K562 (cell line): Measurements from ENCODE around the gene ATG14. TPM values are rescaled to one million over a fixed set of nuclear protein-coding genes. Genes with fewer than 3 reads are reported as not detected.

Source experiments
- YBX1 ChIP-seq: fragments of 450-650 bp; IDR thresholded peaks from 2 replicates; pipeline ENCODE4 v1.7.1; 2016; ENCODE audit warnings: mild to moderate bottlenecking
- ZBTB17 ChIP-seq: fragments of 450-650 bp; formaldehyde crosslinking; IDR thresholded peaks from 2 replicates; pipeline ENCODE4 v1.4.0; 2020; ENCODE audit warnings: mild to moderate bottlenecking
- polyA plus RNA-seq, 8 experiments: library from polyadenylated mRNA; depleted of rRNA in 4 of 8; stranded (reverse) in 5 of 8; unstranded in 3 of 8; fragments of >200 nt; fragmentation: Nextera tagmentation in 2 of 8; fragmentation: Illumina TruSeq in 1 of 8; extraction: Ambion mirVana in 2 of 8; extraction: Trizol in 1 of 8; gene quantifications; 2 replicates each; pipeline versions ENCODE4 v1.2.1 to v1.2.3, GENCODE V29; 2011 to 2014; ENCODE audit warnings: inconsistent platforms in 1 of 8, missing spikeins in 1 of 8
- total RNA-seq, 7 experiments: library from RNA; depleted of rRNA in 6 of 7; stranded (reverse); fragments of >200 nt in 6 of 7; fragmentation: Illumina TruSeq in 2 of 7; extraction: Trizol in 2 of 7; gene quantifications; 2 replicates each; pipeline versions ENCODE4 v1.2.1 to v1.2.3, GENCODE V29; 2011 to 2021; ENCODE audit warnings: low replicate concordance in 1 of 7
- TF ChIP-seq, protein P1 (sequence below), 2 experiments: fragments of 450-650 bp; formaldehyde crosslinking in 1 of 2; IDR thresholded peaks; 2 replicates each; pipeline versions ENCODE4 v1.4.0 to v1.6.1; 2014 to 2020; ENCODE audit warnings: mild to moderate bottlenecking in 2 of 2, borderline replicate concordance in 1 of 2, low read depth in 1 of 2
- TF ChIP-seq, protein P2 (sequence below), 3 experiments: IDR thresholded peaks in 2 of 3; conservative IDR thresholded peaks in 1 of 3; 2 replicates each; pipeline ENCODE4 v1.5.1; 2011 to 2012; ENCODE audit warnings: low read length in 3 of 3, mild to moderate bottlenecking in 3 of 3, control low read depth in 2 of 3, improper control_type of control experiment in 1 of 3, inconsistent platforms in 1 of 3, low read depth in 1 of 3, mixed read lengths in 1 of 3, moderate library complexity in 1 of 3; ENCODE audit not compliant: insufficient read depth in 2 of 3

ATG14 gene
- total and polyA plus RNA-seq, 9 of the 15 experiments (the other 6 are each of a cell fraction or from before 2014, with no cell fraction given): 0.55 to 4.2 (median 3.5) TPM

DNA sequence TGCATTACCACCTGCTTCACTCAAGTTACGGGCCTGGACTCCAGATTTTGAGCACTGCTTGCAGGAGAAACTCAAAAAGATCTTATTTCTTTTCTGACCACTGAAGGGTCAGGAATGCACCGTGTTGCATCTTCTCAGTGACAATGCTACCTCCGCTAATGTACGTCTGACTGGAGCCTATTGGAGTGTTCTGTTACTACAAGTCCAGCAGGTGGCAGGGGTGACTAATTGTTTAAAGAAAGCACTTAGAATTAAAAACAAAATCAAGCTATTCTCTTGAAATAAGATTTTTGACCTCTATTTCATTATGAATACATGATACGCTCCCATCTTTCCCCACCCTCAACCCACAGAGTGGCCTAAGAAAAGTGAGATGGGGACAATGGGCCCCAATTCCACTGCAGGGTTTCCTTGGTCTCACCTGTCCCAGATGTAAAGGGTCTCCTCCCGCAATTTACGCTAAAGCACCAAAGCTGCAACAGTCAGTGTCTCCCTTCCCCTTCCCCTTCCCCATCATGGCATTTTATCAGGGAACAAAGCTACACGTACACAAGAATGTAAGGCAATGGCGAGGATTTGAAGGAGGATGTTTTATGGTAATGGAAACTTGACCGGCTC lies 26.5 kb upstream of the ATG14 start (continued):
- TF ChIP-seq, protein P1, sequence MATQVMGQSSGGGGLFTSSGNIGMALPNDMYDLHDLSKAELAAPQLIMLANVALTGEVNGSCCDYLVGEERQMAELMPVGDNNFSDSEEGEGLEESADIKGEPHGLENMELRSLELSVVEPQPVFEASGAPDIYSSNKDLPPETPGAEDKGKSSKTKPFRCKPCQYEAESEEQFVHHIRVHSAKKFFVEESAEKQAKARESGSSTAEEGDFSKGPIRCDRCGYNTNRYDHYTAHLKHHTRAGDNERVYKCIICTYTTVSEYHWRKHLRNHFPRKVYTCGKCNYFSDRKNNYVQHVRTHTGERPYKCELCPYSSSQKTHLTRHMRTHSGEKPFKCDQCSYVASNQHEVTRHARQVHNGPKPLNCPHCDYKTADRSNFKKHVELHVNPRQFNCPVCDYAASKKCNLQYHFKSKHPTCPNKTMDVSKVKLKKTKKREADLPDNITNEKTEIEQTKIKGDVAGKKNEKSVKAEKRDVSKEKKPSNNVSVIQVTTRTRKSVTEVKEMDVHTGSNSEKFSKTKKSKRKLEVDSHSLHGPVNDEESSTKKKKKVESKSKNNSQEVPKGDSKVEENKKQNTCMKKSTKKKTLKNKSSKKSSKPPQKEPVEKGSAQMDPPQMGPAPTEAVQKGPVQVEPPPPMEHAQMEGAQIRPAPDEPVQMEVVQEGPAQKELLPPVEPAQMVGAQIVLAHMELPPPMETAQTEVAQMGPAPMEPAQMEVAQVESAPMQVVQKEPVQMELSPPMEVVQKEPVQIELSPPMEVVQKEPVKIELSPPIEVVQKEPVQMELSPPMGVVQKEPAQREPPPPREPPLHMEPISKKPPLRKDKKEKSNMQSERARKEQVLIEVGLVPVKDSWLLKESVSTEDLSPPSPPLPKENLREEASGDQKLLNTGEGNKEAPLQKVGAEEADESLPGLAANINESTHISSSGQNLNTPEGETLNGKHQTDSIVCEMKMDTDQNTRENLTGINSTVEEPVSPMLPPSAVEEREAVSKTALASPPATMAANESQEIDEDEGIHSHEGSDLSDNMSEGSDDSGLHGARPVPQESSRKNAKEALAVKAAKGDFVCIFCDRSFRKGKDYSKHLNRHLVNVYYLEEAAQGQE (IDR thresholded peaks at IDR 0.05; ENCODE audit: borderline replicate concordance): peak; percentile 38; the same call in 1 of the 2 replicates
- TF ChIP-seq, protein P1 (CRISPR knock-in tag; IDR thresholded peaks at IDR 0.05; ENCODE audit: low read depth): no peak
- TF ChIP-seq ZBTB17 (no peak), YBX1 (no peak)
- TF ChIP-seq, protein P2, sequence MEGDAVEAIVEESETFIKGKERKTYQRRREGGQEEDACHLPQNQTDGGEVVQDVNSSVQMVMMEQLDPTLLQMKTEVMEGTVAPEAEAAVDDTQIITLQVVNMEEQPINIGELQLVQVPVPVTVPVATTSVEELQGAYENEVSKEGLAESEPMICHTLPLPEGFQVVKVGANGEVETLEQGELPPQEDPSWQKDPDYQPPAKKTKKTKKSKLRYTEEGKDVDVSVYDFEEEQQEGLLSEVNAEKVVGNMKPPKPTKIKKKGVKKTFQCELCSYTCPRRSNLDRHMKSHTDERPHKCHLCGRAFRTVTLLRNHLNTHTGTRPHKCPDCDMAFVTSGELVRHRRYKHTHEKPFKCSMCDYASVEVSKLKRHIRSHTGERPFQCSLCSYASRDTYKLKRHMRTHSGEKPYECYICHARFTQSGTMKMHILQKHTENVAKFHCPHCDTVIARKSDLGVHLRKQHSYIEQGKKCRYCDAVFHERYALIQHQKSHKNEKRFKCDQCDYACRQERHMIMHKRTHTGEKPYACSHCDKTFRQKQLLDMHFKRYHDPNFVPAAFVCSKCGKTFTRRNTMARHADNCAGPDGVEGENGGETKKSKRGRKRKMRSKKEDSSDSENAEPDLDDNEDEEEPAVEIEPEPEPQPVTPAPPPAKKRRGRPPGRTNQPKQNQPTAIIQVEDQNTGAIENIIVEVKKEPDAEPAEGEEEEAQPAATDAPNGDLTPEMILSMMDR (IDR thresholded peaks at IDR 0.05 in 2 of 3, conservative IDR thresholded peaks at IDR 0.05 in 1 of 3; ENCODE audit: insufficient read depth in 2 of 3, low read depth in 1 of 3, low read length in 3 of 3): peak; percentile 29 to 65 (median 56); a peak in 5 of 6 replicates
